Breast epithelium (tissue), 4 donors: ENCODE data around the gene CHORDC1. TPM values are rescaled to one million over a fixed set of nuclear protein-coding genes. Genes with fewer than 3 reads are reported as not detected.
"Not testable (repeated sequence)": the region's sequence is repeated elsewhere in the genome, so short reads cannot be mapped to it uniquely, and the experiment has no call there.

Source experiments
- DNase-seq, 2 donors: peaks; one replicate each; pipeline ENCODE4 v3.0.0-alpha.2; 2019; ENCODE audit warnings: low spot score in 2 of 2
- H3K27ac ChIP-seq, 2 donors: fragments of 200-600 bp; sonication (generic) in 1 of 2; one replicate each; pipeline ENCODE4 v1.5.1; 2016 to 2019; ENCODE audit warnings: mild to moderate bottlenecking in 1 of 2
- H3K27me3 ChIP-seq, 2 donors: fragments of 200-600 bp; sonication (generic) in 1 of 2; one replicate each; pipeline versions ENCODE4 v1.5.1 to v1.6.0; 2017 to 2019; ENCODE audit warnings: control low read depth in 1 of 2, mild to moderate bottlenecking in 1 of 2
- H3K36me3 ChIP-seq: fragments of 200-600 bp; one replicate; pipeline ENCODE4 v1.5.1; 2019
- H3K4me1 ChIP-seq, 2 donors: fragments of 200-600 bp; sonication (generic); one replicate each; pipeline ENCODE4 v1.5.1; 2016 to 2019; ENCODE audit warnings: control low read depth in 1 of 2
- H3K4me3 ChIP-seq, 3 donors: fragments of 200-600 bp; sonication (generic); 1 replicate in 2 of 3; 2 replicates in 1 of 3; pipeline ENCODE4 v1.5.1; 2016 to 2019; ENCODE audit warnings: mild to moderate bottlenecking in 3 of 3, moderate library complexity in 2 of 3
- H3K9me3 ChIP-seq, 2 donors: fragments of 200-600 bp; sonication (generic) in 1 of 2; one replicate each; pipeline ENCODE4 v1.5.1; 2016 to 2019; ENCODE audit warnings: control low read depth in 1 of 2
- CTCF ChIP-seq, 3 donors: fragments of 450-650 bp; IDR thresholded peaks; one replicate each; pipeline ENCODE4 v1.5.1; 2016 to 2017; ENCODE audit warnings: antibody characterized with exemption in 3 of 3, mild to moderate bottlenecking in 3 of 3, moderate library complexity in 3 of 3
- POLR2A ChIP-seq: fragments of 450-650 bp; IDR thresholded peaks from one replicate; pipeline ENCODE4 v1.6.1; 2016; ENCODE audit warnings: antibody characterized with exemption, mild to moderate bottlenecking, moderate library complexity
- POLR2AphosphoS5 ChIP-seq, 3 donors: sonication (generic); formaldehyde crosslinking; IDR thresholded peaks; one replicate each; pipeline ENCODE4 v1.6.1; 2017; ENCODE audit warnings: antibody characterized with exemption in 3 of 3
- intact Hi-C: fragments of 100-400 bp; cut with DNase I; formaldehyde crosslinking; loops from one replicate; pipeline ENCODE4 v1.15.1; 2023; ENCODE audit warnings: low total_unique reads
- total RNA-seq, 3 donors: library from RNA; depleted of rRNA; stranded (reverse); fragments of >200 nt; gene quantifications; one replicate each; pipeline ENCODE4 v1.1.0, GENCODE V29; 2016

Gene CHORDC1
- total RNA-seq, 3 donors from 2014 or later = 39.5 to 79.5 (median 65.2) TPM

GRCh38 chr11:90218606-90219005 lies 4.2 kb downstream of the CHORDC1 start:
- Histone ChIP-seq H3K27ac (no peak overlapping the region), H3K4me1 (no peaks in the 10 kb centered on the region), H3K9me3 (no peaks in the 10 kb centered on the region), H3K27me3 (no peaks in the 10 kb centered on the region), H3K36me3 (no peaks in the 10 kb centered on the region), H3K4me3 (no peak overlapping the region)
- TF ChIP-seq POLR2A (no peak), CTCF (IDR thresholded peaks at IDR 0.05) (no peak), POLR2AphosphoS5 (IDR thresholded peaks at IDR 0.05) (no peak)
- intact Hi-C loops = no loop called here
- DNase-seq = no peak

- H3K4me3 ChIP-seq = no peak overlapping the region
- TF ChIP-seq POLR2A = no peak
- TF ChIP-seq CTCF (IDR thresholded peaks at IDR 0.05) = no peak
- TF ChIP-seq POLR2AphosphoS5 (IDR thresholded peaks at IDR 0.05) = no peak
- intact Hi-C loops = no loop called here
- no peak overlapping the region for H3K27ac ChIP-seq
- H3K36me3 ChIP-seq = no peaks in the 10 kb centered on the region
- no peaks in the 10 kb centered on the region for H3K9me3 ChIP-seq
- no peaks in the 10 kb centered on the region for H3K4me1 ChIP-seq
- DNase-seq = no peak
- no peaks in the 10 kb centered on the region for H3K27me3 ChIP-seq
These were observed 6.2 kb downstream of the CHORDC1 start for GRCh38 chr11:90216611-90217010.

- no peak overlapping the region for H3K4me3 ChIP-seq
- H3K9me3 ChIP-seq = no peaks in the 10 kb centered on the region
- DNase-seq = no peak
- no peak overlapping the region for H3K27ac ChIP-seq
- no peaks in the 10 kb centered on the region for H3K4me1 ChIP-seq
- no peak for TF ChIP-seq POLR2A
- no peaks in the 10 kb centered on the region for H3K27me3 ChIP-seq
- intact Hi-C loops = no loop called here
- no peaks in the 10 kb centered on the region for H3K36me3 ChIP-seq
These were observed 9.5 kb downstream of the CHORDC1 start for GRCh38 chr11:90213322-90213721.

GRCh38 chr11:90208857-90209256 lies 14.0 kb downstream of the CHORDC1 start:
- Histone ChIP-seq H3K4me1 (no peaks in the 10 kb centered on the region), H3K4me3 (no peak overlapping the region), H3K27me3 (no peaks in the 10 kb centered on the region), H3K9me3 (no peaks in the 10 kb centered on the region), H3K36me3 (no peaks in the 10 kb centered on the region), H3K27ac (no peak overlapping the region)
- no peak for TF ChIP-seq CTCF (IDR thresholded peaks at IDR 0.05)
- no peak for TF ChIP-seq POLR2AphosphoS5 (IDR thresholded peaks at IDR 0.05)
- no peak for TF ChIP-seq POLR2A
- no peak for DNase-seq
- intact Hi-C loops = no loop called here

- H3K27me3 ChIP-seq, DNase-seq, H3K27ac ChIP-seq, H3K4me1 ChIP-seq, H3K36me3 ChIP-seq, H3K9me3 ChIP-seq, H3K4me3 ChIP-seq, intact Hi-C loops: not testable (repeated sequence)
These were observed 14.9 kb downstream of the CHORDC1 start for GRCh38 chr11:90207992-90208391.

GRCh38 chr11:90204832-90205646 lies 17.8 kb downstream of the CHORDC1 start:
- no peaks in the 10 kb centered on the region for H3K36me3 ChIP-seq
- H3K27me3 ChIP-seq = no peaks in the 10 kb centered on the region
- no peak overlapping the region for H3K27ac ChIP-seq
- intact Hi-C loops = no loop called here
- no peak for DNase-seq
- no peaks in the 10 kb centered on the region for H3K9me3 ChIP-seq
- no peak for TF ChIP-seq POLR2A
- TF ChIP-seq POLR2AphosphoS5 (IDR thresholded peaks at IDR 0.05) = no peak
- peak; percentile 59 to 77 (median 64) for TF ChIP-seq CTCF (IDR thresholded peaks at IDR 0.05)
- H3K4me1 ChIP-seq = no peaks in the 10 kb centered on the region
- H3K4me3 ChIP-seq = no peak overlapping the region
